Calu3 (cell line): Measurements from ENCODE around the gene CCR5AS.

ENCODE experiments used
- BruUV-seq: library from RNA; stranded (reverse); fragments of 400-500 nt; replicated peaks from 2 replicates; lab custom pipeline; 2021; lab: Mats Ljungman, UMichigan
- CTCF ChIA-PET: fragments of 300-600 bp; sonication (Branson Sonifier 250); formaldehyde crosslinking; loops from one replicate; lab custom pipeline; 2022; ENCODE audit warnings: antibody characterized with exemption; lab: Charles Lee
- DNase-seq: peaks from one replicate; pipeline ENCODE4 v3.0.0; 2022
- H3K27ac Mint-ChIP-seq: one replicate; pipeline ENCODE4 v1.8.0; 2022; ENCODE audit warnings: mixed read lengths; ENCODE audit not compliant: unreplicated experiment
- H3K27me3 Mint-ChIP-seq: one replicate; pipeline ENCODE4 v1.8.0; 2022; ENCODE audit warnings: mixed read lengths; ENCODE audit not compliant: unreplicated experiment
- H3K36me3 Mint-ChIP-seq: one replicate; pipeline ENCODE4 v1.8.0; 2022; ENCODE audit warnings: mild to moderate bottlenecking, moderate library complexity, mixed read lengths; ENCODE audit not compliant: insufficient read depth, unreplicated experiment
- H3K4me1 Mint-ChIP-seq: one replicate; pipeline ENCODE4 v1.8.0; 2022; ENCODE audit warnings: mild to moderate bottlenecking, low read depth, mixed read lengths; ENCODE audit not compliant: unreplicated experiment
- H3K4me3 Mint-ChIP-seq: one replicate; pipeline ENCODE4 v1.8.0; 2022; ENCODE audit warnings: mild to moderate bottlenecking, low read depth, moderate library complexity, mixed read lengths; ENCODE audit not compliant: unreplicated experiment
- H3K9me3 Mint-ChIP-seq: one replicate; pipeline ENCODE4 v1.8.0; 2022; ENCODE audit warnings: low read depth, mixed read lengths; ENCODE audit not compliant: unreplicated experiment
- CTCF ChIP-seq: fragments of 200-600 bp; IDR thresholded peaks from one replicate; pipeline ENCODE4 v1.8.0; 2022; ENCODE audit warnings: antibody characterized with exemption; ENCODE audit not compliant: unreplicated experiment
- intact Hi-C: fragments of 100-400 bp; cut with micrococcal nuclease; formaldehyde crosslinking; loops from one replicate; pipeline ENCODE4 v1.10.0; 2022; ENCODE audit not compliant: unreplicated experiment

The CCR5AS gene

DNA sequence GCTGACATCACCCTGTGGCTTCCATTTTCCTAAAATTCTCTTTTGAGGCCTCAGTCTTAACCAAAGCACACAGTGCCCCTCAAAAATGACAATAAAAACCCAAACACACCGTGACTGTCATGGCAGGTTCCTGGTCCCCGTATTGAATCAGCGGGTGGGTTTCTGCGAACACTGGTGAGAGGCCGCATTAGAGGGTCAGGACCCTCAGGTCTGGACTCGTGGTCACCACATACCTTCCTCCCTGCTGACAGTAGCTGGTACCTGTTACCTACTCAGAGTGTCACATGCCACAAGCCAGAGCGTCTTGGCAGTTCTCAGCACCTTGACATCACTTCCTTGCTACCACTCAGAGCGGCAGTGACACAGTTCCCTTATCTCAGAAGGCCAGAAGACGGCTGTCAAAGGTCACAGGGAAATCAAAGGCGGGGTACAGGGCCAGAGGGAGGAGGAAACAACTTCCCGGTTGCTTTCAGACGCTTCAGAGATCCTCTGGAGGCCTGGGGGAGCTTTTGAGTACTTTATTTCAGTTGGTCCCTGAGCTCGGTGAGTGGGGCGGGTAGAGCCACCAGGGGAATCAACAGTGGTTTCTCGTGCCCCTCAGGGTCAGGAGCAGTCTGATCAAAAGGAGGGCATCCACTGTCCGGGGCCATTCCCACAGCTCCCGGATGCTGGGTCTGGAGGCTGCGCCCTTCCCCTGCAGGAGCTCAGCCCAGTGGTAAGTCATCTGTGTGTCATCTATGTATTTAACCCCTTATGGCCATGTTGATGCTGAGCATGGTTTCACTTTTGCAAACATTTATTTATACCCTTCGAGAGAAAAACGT lies at the start of gene CCR5AS, which contains the start of gene CCRL2:
TSS of gene CCR5AS (minus strand) at position 279 of the 824 bp plus-strand sequence.
TSS of gene CCRL2 (plus strand) at position 472 of the 824 bp plus-strand sequence. CDS start 821 bp downstream, outside the sequence.
- Mint-ChIP-seq H3K27ac (peak within 1 kb of the TSS; percentile 34), H3K36me3 (no peaks in the 10 kb centered on the region), H3K4me3 (no peak within 1 kb of the TSS), H3K4me1 (peaks cover 29% of the 10 kb centered on the region), H3K9me3 (no peaks in the 10 kb centered on the region), H3K27me3 (no peaks in the 10 kb centered on the region)
- DNase-seq = peak; percentile 32
- CTCF ChIA-PET = interaction anchor here (0.7 to 1.4 kb wide), 2 partner anchors 29 to 33 kb away, joined by 3 to 4 read pairs; no protein-coding TSS in a partner anchor
- intact Hi-C loops = no loop called here
- no TSS peak for BruUV-seq
- TF ChIP-seq CTCF = no peak

- no TSS peak for BruUV-seq
- H3K27me3 Mint-ChIP-seq = peaks cover 82% of the 10 kb centered on the region
- CTCF ChIA-PET = no interaction called here
- H3K9me3 Mint-ChIP-seq = no peaks in the 10 kb centered on the region
- TF ChIP-seq CTCF = no peak
- H3K4me3 Mint-ChIP-seq = no peak overlapping the region
- intact Hi-C loops = no loop called here
- DNase-seq = no peak
- H3K4me1 Mint-ChIP-seq = no peaks in the 10 kb centered on the region
- peaks cover 4% of the 10 kb centered on the region for H3K36me3 Mint-ChIP-seq
- H3K27ac Mint-ChIP-seq = no peak overlapping the region
Measured at GRCh38 chr3:46456118-46456517, 49.3 kb upstream of the CCR5AS start.

DNA sequence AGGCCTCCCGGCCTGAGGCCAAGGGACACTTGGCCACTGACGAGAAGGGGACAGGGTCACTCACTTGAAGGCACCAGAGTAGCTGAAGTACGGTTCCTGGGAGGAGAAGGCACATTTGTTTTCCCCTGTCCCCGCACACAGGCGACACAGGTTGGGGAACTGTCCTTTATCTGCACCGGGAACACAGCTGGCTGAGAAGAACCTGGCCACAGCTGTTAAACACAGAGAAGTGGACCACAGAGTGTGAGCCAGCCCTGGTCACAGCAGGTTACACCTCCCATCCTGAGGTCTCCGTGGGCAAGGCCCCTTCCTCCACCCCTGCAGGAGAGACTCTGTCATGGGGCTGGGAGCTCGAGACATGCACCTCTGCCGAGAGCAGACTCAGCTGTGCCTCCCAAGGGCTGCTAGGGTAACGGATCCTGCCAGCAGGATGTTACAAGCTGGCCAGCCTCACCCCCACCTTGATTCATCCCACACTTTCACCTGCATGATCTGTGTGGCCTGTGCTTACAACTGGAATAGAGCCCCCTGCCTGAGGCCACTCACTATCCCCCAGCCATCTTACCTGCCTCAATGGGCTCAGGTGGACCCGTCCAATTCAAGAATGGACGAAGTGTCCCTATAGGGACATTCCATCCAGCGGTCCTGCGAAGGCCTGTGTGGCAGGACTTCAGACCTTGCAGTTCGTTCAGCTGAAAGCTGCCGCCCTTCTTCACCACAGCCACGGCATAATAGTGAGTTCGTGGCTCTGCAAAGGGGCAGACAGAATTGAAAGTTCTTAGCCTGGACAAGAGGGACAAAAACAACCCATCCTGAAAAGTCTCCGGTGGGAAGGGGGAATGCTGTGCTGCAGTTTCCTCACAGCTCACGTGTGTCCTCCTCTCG lies 48.6 kb upstream of the CCR5AS start:
- intact Hi-C loops = no loop called here
- no peaks in the 10 kb centered on the region for H3K9me3 Mint-ChIP-seq
- H3K27ac Mint-ChIP-seq = no peak overlapping the region
- no peak overlapping the region for H3K4me3 Mint-ChIP-seq
- CTCF ChIA-PET = no interaction called here
- peaks cover 4% of the 10 kb centered on the region for H3K36me3 Mint-ChIP-seq
- no TSS peak for BruUV-seq
- no peak for TF ChIP-seq CTCF
- DNase-seq = no peak
- peaks cover 75% of the 10 kb centered on the region for H3K27me3 Mint-ChIP-seq
- no peaks in the 10 kb centered on the region for H3K4me1 Mint-ChIP-seq

DNA sequence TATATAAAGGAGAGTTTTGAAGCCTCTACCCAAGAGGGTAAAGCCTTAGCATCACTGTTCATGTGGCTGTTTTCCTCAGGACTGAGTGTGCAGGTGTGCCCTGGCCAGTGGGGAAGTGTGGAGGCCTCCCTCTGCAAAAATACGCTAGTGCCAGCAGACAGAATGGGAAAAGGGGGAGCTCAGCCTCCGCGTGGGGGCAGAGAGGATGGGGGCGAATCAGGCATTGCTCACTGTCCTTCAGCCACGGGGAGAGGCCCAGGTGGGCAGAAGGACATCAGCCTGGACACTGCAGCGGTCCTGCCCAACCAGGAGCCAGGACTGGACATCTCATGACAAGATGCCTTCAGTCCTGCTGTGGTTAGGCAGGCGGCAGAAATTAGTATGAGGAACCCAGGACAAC lies 47.7 kb upstream of the CCR5AS start:
- no TSS peak for BruUV-seq
- CTCF ChIA-PET = interaction anchor here (0.6 kb wide), 1 partner anchor 1107 kb away, joined by 3 read pairs; no protein-coding TSS in a partner anchor
- no peak overlapping the region for H3K27ac Mint-ChIP-seq

More for the DNA sequence above, 47.7 kb upstream of the CCR5AS start:
- DNase-seq = no peak
- Mint-ChIP-seq H3K9me3 (no peaks in the 10 kb centered on the region), H3K36me3 (peaks cover 1% of the 10 kb centered on the region), H3K4me1 (no peaks in the 10 kb centered on the region), H3K4me3 (no peak overlapping the region), H3K27me3 (peaks cover 69% of the 10 kb centered on the region)
- no peak for TF ChIP-seq CTCF
- intact Hi-C loops = no loop called here
